ENCODE measurements around the gene CHERP.
"Not testable (repeated sequence)": the region's sequence is repeated elsewhere in the genome, so short reads cannot be mapped to it uniquely, and the experiment has no call there.

The CHERP gene

DNA sequence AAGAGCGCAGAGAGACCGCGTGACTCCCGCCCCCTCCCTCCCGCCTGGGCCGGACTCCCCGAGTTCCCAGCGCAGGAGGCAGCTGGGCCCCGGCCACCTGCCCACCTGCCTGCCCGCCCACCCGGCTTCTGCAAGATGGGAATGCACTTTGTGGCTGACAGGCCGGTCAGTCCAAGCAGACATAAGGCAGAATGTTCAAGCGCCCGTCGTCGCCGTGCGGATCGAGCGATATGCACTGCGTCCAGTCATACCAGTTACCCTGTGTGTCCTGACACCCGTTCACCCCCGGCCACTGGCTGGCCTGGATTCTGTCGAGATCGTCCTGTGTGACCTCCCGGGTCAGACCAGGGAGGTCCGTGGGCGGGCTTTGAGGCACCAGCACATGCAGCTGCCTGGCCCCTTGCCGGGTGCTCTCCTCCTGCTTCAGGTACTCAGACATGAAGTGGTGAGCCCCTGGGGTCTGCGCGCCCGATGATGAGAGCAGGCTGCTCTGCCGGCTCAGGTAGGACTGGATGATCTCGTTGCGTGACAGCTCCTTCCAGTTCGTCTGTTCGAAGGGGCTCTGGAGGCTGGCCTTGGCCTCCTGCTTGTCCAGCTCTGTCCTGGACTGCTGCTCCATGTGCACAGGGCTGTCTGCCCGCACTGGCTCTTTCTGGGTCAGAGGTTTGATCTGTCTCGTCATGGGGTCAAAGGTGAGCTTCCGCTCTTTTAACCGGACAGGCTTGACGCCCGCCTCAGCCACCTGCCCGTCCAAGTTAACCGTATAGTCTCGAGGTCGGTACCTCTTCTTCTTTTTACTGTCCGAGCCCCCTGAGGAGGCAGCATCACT, 33.8 kb upstream of the CHERP start:
- no peak for DNase-seq

DNA sequence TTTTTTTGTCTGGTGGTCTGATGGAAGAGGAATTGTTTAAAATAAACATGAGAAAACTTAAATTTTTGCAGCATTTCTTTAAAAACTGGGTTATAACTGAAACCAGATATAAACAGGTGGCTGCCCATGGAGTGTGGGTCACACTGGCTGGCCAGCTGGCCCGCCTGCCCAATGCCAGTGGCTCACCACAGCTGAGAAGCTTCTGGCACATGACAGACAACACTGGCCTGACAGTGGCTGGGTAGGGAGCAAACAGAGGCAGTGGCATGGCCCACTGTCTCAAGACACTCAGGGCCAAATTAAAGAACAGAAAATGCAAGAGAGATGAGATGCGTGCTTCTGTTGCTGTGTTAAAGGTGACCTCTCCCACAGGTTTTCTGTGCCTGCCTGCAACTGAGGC, 33.0 kb upstream of the CHERP start:
- DNase-seq = no peak

DNA sequence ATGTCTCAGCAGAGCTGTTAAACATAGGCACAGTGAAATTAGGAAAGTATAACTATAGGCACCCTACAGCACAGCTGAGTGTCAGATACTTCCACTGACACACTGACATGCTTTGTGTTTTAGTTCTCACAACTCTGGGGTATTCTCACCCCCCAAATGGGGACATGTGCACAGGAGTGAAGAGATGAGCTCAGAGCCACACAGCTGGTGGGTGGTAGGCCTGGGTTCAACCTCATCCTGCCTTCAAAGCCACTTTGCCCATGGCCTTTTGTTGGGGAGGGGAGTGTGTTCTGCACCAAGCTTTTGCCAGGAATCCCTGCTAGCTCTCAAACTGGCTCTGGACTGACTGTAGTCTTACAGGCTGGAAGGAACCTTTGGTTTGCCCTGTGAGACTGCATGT, 31.7 kb upstream of the CHERP start:
- DNase-seq = no peak

DNA sequence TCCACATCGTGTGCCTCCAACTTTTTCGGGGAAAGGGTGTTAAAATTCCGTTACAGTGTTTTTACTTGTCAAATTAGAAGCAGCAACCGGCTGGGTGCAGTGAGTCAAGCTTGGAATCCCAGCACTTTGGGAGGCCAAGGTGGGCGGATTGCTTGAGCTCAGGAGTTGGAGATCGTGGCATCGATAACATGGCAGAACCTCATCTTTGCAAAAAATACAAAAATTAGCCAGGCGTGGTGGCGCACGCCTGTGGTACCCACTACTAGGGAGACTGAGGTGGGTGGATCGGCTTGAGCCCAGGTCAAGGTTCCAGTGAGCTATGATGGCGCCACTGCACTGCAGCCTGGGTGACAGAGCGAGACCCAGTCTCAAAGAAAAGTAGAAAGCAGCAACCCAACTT, 31.1 kb upstream of the CHERP start:
- DNase-seq = no peak

DNA sequence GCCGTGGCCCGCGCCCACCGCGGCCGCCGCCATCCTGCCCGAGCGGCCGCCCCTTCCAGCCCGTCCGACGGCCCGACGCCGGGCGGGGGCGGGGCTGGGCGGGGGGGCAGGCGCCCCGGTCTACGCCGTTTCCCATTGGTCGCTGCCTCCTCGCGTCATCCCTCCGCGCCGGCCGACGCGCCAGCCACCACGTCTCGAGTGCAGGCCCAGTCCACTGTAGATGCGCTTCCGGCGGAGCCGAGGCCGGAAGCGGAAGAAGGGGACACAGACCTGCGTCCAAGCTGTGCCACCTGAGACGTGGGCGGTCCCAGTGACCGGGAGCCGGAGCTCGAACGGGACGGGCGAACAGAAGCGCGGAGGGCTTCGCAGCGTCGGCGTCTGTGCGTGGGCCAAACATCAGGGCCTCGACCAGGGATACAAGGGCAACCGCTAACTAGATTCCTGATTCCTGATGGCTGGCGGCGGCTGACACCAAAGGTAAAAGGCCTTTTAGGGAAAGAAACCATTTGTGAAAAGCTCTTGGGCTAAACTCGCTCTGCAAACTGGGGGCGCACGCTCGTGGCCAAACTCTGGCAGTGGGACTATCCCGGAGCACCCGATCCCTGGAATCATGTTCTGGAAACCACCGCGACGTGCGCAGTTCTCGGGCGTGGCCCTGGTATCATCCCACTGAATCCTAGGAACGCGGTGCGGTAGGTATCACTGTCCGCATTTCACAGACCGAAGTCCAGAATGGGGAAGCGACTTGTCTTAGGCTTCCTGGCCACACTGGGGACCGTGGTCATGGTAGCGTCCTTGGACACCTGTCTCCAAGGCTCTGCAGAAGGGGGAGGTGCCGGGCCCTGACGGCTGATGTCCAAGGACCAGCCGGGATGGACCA, 30.3 kb upstream of the CHERP start, which contains the start of gene SLC35E1:
Gene SLC35E1, minus strand, starts transcription at position 84 of the 880 bp plus-strand sequence. Its CDS starts 51 bp downstream, at position 33.
- peak; percentile 98 for DNase-seq

DNA sequence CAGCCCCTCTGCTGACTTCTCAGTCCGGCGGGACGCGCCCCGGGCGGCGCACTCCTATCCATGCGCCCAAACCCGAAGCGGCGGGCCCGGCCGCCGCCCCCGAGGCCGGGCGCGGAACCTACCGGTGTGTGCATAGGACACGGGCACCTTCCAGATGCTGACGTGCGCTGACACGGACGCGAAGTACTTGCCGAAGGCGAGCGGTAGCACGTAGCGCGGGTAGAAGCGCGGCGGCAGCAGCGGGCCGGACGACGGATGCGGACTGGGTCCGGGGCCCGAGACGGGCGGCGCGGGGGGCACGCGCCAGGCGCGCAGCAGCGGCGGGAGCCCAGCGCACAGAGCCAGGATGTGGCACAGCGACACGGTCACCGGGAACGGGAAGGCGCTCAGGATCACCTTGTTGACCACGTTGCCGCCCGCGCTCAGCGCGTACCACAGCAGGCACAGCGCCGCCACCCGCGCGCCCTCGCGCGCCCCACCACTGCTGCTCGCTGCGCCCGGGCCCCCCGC, 29.6 kb upstream of the CHERP start:
- peak; percentile 76 for DNase-seq

DNA sequence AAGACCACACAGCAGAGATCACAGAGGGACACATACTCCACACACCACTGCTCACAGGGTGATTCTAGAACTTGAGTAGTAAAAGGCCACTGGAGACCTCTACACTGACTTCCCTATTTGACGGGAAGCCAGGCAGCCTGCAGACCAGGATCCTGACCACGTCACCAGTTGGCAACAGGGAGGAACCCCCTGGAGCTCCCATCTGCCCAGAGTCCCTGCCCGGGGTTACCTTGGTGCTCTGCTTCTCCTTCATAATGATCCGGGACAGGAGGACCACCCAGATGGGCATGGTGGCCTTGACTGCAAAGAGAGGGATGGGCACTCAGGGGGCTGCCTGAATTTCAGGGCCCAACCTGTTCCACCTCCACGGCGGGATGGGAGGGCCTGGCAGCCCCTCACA, 29.0 kb upstream of the CHERP start:
- peak; percentile 22 for DNase-seq

DNA sequence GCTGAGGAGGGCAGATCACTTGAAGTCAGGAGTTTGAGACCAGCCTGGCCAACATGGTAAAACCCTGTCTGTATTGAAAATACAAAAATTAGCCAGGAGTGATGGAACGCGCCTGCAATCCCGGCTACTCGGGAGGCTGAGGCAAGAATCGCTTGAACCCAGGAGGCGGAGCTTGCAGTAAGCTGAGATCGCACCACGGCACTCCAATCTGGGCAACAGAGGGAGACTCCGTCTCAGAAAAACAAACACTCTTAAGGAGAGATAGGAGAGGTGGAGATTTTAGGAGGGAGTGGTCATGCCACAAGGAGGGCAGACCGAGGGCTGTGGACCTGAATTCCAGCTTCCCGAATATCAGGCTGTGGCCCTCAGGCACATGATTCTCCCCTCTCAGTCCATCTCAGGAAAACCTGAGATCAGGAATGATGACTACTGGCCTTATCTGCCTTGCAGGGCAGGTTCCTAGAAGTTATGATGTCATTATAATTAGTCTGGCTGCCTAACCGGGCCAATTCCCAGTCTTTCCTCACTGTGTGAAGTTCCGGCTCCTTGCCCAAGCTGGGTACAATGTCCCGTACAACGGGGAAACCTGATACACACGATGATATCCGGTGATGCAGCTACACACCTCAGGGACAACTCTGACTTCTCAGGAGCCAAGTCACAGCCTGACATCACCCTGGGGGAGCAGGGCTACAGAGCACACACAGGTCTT, 27.5 kb upstream of the CHERP start:
- DNase-seq = no peak

DNA sequence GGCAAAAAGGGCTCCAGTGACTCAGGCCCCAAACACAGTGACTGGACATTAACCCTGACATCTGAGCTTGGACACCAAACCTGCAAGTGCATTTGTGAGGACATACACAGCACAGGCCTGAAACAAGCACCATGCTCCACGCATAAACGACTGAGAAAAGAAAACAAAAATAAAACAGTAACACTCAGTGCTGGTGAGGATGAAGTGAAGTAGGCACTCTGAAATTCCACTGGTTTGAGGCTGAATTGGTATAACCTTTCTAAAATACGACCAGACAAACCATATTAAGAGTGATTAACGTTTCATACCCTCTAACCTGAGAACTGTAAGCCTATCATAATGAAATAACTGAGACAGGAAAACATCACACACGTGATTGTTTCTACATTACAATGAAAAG, 24.5 kb upstream of the CHERP start:
- no peak for DNase-seq

DNA sequence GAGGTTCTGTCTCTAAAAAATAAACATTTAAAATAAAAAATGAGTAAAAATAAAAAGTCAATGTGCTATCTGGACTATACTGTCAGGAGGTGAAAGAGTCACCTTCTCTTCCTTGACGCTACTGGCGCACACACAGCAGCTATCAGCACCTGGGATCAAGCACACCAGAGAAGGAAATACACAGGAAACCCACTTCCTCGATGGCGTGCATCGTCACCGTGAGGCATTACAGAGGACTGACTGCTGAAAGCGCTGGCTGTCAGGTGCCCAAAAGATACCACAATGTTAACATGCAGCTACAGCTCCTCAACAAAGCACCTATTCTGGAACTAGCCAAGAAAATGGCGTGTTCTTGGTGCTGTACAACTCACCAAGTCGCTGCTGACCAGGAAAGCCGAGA, 23.9 kb upstream of the CHERP start:
- DNase-seq = no peak

DNA sequence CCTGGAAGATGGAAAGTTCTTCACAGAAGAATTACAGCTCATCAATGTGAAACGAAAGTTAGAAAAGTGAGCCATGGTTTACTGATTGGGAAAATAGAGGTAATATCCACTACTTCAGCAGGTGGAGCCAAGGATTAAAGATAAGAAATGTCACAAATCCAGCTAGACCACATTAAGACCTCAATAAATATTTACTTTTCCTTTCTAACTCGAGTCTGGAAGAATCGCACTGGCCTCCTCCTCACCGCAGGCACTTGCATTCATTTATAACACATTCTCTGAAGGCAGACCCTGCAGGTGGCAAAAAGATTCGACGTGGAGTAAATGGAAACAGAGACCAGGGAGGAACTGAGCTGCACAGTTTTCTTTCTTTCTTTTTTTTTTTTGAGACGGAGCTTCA, 22.6 kb upstream of the CHERP start:
- peak; percentile 8 for DNase-seq

DNA sequence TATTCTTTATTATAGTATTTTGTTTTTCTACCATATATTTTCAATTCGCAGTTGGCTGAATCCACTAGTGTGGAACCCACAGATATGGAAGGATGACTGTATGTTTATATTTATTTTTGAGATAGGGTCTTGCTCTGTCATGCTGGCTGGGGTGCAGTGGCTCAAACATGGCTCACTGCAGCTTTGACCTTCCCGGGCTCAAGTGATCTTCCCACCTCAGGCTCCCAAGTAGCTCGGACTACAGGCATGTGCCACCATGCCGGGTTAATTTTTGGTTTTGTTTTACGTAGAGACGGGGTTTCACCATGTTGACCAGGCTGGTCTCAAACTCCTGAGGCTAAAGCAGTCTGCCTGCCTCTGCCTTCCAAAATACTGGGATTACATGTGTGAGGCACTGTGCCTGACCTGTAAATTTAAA, 20.4 kb upstream of the CHERP start:
- no peak for DNase-seq

DNA sequence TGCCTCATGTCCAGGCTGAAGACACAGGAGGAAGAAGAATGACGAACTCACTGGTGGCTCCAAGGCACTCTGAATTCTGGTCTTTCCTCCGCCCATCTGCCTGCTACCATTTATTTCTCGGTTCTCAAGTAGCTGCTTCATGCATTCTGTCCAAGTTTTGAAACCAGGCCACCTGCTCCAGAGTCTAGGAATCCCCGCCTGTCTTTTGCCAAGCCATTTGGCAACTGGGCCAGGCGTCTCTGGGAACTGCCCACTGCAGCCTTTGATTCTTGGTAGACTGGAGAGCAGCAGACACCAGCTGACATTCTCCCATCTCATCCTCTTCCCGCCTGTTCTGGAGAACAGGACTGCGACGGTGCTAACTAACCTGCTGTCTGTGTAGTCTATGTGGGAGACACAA, 19.1 kb upstream of the CHERP start:
- no peak for DNase-seq

DNA sequence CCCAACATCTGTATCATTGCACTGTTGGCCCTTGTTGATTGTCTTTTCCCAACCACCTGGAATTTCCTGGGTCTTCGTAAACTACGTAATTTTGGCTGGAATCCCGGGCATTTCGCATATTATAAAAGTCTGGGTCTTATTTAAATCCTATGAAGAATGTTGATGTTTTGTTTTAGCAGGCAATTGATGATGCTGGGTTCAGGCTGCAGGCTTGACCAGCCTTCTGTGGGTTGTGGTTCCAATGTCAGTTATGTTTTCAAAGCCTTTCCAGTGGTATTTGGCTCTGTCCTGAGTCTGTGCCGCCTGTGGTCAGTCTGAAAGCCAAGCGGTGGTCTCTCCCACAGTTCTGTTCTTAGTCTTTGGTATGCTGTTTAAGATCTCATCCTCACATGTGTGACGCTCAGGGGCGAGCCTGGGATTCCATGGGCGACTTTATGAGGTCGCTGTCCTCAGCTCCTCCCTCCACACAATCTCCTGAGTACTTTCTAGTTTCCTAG, 17.6 kb upstream of the CHERP start:
- no peak for DNase-seq

DNA sequence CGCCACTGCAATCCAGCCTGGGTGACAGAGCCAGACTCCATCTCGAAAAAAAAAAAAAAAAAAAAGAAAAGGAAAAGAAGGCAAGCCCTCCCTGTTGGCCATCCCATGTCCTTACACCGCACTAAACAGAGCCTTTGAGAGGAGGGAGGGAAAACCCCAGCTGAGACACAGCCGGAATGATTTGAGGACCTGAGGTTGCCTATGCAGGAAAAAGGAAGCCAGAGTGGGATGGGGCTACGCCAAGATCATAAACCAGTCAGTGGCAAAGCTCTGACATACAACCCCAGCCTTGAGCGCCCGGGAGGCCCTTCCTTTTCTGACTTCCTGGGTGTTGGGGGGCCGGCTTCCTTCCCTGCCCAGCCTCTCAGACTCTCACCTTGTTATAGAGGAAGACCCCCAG, 12.5 kb upstream of the CHERP start:
- DNase-seq = no peak

DNA sequence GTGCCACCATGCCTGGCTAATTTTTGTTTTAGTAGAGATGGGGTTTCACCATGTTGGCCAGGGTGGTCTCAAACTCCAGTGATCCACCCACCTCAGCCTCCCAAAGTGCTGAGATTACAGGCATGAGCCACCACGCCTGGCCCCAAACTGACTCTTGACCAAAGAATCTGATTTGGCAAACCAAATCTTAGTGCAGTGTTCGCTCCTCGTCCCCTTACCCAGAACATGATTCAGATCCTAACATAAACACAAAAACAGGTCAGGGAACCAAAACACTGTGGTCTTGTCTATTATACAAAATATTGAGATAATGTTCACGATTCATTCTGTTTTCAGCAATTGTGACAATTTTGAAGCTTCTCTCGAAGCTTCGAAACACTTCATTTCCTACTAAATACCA, 9.7 kb upstream of the CHERP start:
- not testable (repeated sequence) for DNase-seq

DNA sequence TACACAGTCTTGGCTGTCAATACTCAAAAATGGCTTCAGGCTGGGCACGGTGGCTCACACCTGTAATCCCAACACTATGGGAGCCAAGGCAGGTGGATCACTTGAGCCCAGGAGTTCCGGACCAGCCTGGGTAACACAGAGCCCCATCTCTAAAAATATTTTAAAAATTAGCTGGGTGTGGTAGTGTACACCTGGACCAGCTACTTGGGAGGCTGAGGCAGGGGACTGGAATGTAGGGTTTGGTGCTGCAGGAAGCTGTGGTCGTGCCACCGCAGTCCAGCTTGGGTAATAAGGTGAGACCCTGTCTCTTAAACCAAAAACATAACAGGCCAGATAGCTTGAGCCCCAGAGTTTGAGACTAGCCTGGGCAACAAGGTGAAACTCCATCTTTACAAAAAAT, 6.7 kb upstream of the CHERP start:
- DNase-seq = no peak

DNA sequence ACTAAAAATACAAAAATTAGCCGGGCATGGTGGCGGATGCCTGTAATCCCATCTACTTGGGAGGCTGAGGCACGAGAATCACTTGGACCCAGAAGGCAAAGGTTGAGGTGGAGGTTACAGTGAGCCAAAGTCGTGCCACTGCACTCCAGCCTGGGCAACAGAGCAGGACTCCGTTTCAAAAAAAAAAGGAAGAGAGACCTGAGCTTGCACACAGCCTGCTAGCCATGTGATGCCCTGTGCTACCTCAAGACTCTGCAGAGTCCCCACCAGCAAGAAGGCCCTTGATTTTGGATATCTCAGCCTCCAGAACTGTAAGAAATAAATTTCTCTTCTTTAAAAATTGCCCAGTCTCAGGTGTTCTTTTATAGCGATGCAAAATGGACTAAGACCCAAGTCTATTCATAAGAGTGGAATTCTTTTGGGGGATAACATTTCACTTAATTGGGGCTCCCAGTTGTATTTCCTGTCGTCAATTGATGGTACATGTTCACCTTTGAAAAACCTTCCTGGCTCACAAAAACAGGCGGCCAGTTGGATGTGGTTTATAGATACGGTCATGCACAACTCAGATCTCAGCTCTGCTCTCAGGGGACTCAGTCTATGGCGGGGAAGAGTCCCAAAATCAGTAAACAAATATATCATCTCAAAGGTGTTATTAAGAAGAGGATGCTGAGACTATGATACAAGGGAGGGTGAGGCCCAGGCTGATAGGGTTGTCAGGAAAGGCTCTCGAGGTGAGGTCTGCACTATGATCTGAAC, 2.4 kb upstream of the CHERP start:
- no peak for DNase-seq

DNA sequence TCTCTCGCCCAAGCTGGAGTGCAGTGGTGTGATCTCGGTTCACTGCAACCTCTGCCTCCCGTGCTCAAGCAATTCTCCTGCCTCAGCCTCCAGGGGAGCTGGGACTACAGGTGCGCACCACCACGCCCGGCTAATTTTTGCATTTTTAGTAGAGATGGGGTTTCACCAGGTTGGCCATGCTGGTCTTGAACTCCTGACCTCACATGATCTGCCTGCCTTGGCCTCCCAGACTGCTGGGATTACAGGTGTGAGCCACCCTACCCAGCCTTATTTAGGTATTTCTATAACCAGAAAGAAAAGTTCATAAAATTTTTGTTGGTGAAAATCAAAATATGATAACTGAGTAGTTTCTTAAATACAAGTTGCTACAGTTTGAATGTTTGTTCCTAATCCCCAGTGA, 1.5 kb upstream of the CHERP start:
- DNase-seq = not testable (repeated sequence)

DNA sequence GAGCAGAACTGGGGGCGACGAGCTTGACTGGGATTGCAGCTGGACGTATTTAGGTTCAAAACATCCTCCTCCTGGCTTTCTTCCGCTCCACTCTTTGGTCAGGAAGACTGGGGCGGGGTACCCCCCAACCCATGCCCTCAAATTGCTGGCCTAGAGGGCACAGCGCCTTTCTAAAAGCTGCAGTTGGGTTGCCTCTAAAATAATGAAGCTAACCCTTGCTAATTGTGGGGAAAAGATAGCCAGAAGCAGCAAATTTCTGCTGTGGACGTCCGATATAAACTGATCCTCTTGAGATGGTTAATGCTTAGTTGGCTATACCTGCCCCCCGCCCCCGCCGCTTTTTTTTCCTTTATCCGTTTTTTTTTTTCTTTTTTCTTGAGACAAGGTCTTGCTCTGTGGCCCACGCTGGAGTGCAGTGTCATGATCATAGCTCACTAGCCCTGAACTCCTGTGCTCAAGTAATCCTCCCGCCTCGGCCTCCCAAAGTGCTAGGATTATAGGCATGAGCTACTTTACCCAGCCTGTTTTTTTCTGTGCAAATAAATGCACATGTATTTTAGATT, 754 bp upstream of the CHERP start:
- DNase-seq = peak; percentile 23

DNA sequence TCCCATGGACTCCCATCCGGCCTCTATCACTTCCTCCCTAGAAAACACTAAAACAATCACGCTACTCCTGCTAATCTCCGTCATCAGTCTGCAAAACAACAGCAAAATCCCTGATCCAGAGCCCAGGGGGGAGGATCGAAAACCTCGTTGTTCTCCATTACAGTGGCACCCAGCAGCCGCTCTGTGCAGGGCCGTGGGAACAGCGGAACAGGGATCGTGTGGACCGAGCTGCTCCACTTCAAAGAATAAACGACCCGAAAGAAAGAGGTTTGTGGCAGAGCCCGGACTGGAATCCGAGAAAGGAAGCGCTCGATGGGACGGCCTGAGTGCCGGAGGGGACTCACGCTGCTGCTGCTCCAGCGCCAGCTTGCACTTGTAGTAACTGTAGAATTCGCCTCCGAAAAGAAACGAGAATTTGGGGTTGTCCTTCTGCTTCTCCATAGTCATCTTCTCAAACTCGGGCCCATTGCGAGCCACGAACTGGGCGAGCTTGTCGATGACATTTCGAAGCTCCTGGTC, 652 bp downstream of the CHERP start:
- peak; percentile 59 for DNase-seq

DNA sequence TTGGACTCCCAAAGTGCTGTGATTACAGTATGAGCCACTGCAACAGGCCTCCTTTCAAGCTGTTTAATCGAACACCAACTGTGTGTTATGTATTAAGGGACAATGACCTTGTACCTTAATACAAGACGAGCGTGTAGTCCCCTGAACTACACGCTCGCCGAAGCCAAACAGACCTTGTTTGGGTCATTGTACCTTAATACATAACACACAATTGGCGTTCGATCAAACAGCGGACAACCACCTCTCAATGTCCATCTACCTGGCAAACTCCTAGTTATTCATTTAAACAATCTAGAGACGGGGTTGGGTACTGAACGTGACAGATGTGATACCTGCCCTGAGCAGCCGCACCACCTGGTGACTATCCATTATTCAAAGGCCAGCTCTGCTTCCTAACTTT, 1.3 kb downstream of the CHERP start:
- no peak for DNase-seq
